ENCODE data around the gene CCDC170.
"Not testable (repeated sequence)": the region's sequence is repeated elsewhere in the genome, so short reads cannot be mapped to it uniquely, and the experiment has no call there.

The CCDC170 gene

GRCh38 chr6:151494235-151494935, 568 bp downstream of the CCDC170 start:
- peak; percentile 54 for DNase-seq

DNA sequence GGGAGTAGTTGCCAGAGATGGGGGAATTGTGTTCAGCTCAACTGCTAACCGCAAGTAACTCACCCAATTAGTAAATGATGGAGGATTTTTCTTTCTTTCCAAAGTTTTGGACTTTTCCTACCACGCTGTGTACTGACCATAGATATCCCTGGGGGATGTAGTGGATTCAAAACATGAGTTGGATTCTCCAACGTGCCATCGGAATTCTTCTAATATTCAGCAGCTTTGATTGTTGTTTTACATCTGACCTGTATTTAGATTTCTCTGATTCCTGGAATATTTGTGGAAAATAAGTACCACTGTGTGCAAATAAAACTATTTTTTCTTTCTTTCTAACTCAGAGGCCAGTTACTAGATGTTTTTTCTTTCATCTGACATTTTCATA, 1.1 kb downstream of the CCDC170 start:
- no peak for DNase-seq

DNA sequence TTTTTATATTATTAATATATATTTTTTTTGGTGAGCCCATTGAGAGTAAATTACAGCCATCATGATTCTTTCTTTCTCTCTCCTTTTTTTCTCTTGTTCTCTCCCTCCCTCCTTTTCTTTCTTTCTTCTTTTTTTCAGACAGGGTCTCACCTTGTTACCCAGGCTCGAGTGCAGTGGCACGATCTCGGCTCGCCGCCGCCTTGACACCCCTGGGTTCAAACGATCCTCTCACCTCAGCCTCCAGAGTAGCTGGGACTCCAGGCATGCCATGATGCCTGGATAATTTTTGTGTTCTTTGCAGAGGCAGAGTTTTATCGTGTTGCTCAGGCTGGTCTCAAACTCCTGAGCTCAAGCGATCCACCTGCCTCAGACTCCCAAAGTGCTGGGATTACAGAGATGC, 1.6 kb downstream of the CCDC170 start:
- no peak for DNase-seq

DNA sequence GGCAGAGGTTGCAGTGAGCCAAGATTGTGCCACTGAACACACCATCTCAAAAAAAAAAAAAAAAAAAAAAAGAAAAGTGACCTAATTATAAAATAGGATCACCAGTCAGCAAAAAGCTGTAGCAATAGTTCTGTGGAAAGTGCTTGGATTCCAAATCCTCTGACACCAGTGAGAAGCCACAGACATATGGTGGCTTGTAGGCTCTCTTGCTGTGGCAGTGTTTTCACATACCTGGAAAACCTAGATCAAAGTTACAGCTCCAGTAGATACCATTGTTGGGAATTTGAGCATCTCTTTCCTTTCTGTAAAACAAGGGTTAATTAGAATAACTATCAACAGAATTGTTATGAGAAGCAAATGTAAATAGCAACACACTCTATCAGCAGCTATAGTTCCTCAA, 4.1 kb downstream of the CCDC170 start:
- DNase-seq = no peak

- DNase-seq = no peak
These were observed 4.5 kb downstream of the CCDC170 start for GRCh38 chr6:151498327-151498726.

DNA sequence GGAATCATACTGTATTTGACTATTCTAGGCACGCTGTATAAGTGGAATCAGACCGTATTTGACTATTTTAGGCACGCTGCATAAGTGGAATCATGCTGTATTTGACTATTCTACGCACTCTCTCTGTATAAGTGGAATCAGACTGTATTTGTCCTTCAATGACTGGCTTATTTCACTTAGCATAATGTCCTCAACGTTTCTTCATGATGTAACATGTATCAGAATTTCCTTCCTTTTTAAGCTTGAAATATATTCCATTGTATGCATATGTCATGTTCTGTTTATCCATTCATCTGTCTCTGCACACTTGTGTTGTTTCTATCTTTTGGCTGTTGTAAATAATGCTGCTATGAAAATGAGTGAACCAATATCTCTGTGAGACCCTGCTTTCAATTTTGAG, 5.7 kb downstream of the CCDC170 start:
- DNase-seq = no peak

DNA sequence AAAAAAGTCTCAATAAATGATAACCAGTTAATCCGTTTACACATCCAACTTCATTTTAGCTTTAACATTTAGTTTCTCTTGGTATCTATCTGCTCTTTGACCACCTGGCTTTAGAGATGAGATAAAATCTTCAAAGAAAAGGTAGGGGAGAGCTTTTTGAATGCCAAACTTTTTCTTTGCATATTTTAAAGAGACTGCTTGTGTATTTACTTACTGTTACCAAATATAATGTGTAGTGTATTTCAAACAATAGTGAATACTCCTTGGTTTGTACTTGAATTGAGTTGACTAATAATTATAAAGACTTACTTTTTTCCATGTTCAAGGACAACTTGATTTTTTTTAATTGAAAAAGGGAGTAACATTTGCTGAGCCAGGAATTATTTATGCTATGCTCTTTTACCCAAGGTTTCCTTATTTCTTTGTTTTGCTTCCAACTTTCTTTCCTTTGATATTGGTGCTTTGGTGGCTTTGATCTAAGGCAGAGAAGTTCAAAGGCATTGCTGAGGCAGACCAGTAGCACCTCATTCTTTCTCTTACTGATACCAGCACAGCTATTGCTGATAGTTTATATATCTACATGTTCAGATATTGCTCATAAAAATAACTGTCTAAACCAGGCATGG, 7.8 kb downstream of the CCDC170 start:
- no peak for DNase-seq

GRCh38 chr6:151502499-151502898, 8.7 kb downstream of the CCDC170 start:
- DNase-seq = no peak

DNA sequence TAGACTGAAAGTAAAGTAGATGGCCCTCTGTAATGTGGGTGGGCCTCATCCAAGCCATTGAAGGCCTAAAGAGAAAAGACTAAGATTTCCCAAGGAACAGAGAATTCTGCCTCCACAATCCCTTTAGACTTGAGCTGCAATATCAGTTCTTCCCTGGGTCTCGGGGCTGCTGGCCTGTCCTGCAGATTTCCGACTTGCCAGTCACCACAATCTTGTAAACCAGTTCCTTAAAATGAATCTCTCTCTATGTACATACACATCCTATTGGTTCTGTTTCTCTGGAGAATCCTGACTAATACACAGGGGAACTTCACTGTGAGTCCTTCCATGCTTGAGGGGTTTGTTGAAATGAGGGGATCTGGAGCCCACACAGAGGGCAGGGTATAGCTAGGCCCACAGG, 12.9 kb downstream of the CCDC170 start:
- no peak for DNase-seq

DNA sequence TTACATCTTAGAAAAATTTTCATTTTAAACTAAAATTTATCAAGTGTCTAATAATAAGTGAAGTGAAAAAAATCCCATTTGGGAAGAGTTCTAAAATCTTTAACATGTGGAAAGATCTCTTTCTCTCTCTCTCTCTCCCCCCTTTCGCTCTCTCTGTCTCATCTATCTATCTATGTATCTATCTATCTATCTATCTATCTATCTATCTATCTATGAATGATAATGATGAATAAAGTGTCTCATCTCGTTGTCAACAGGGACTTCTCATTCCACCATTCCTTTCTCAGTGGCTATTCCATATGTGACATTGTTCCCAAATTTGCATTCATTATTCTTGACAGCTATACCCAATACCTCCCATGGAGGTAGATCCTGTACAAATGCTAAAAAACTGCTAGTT, 15.2 kb downstream of the CCDC170 start:
- no peak for DNase-seq

- DNase-seq = no peak
These were observed 18.7 kb downstream of the CCDC170 start for GRCh38 chr6:151512481-151512880.

DNA sequence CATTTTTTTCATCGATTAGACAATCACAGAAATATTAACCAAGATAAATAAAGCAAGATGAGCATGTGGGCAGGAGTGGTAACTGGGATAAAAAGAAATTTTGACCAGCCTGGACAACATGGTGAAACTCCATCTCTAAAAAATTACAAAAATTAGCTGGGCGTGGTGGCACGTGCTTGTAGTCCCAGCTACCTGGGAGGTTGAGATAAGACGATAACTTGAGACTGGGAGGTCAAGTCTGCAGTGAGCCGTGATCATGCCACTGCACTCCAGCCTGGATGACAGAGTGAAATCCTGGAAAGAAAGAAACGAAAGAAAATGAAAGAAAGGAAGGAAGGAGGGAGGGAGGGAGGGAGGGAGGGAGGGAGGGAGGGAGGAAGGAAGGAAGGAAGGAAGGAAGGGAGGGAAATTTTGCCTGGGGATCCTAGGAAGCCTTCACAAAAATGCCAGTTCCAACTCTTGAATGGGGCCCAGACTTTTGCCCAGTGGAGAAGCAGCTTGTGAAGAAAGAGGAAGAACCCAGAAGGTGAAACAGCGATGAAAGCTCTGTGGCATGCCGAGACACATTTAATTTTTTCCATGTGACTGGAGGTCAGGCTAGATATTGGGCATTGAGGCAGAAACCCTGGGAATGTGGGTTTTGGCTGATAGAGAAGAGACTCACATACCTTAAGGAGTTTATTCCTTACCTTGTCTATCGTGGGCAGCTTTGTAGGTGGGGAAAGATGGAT, 20.3 kb downstream of the CCDC170 start:
- DNase-seq = no peak

GRCh38 chr6:151518992-151519391, 25.2 kb downstream of the CCDC170 start:
- DNase-seq = not testable (repeated sequence)

DNA sequence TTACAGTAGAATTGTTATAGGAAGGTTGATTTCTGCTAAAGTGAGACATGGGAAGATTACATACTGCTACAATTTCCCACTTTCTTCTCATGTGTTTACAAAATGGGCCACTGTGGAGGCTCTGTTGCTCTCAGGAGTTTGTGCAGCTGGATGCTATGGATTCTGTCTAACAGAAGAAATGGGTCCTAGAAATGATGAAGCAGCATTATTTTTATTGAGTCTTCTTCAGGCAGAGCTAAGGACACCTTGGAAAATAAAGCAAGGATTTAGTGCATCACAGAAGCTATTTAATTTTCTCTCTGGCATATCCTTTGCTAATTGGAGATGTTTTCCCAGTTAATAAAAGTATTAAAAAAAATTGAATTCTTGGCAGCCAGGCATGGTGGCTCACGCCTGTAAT, 29.2 kb downstream of the CCDC170 start:
- DNase-seq = no peak

DNA sequence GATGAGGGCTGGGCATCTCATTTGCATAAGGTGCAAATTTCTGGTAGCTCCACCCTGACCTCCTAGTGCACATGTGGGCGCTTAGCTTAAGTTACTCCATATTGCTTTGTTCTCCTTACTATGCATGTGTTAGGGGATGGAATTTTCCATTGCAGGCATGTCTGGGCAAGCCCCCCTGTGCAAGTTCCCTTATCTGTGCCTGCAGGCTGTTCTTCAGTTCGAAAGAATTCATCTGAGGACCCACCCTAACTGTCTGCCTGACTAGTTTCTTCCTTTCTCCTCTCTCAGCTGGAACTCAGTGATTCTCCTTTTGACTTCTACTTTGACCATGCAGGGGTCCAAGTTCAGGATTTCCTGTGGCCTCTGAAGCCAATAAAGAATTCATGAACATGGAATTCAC, 30.2 kb downstream of the CCDC170 start:
- DNase-seq = no peak

DNA sequence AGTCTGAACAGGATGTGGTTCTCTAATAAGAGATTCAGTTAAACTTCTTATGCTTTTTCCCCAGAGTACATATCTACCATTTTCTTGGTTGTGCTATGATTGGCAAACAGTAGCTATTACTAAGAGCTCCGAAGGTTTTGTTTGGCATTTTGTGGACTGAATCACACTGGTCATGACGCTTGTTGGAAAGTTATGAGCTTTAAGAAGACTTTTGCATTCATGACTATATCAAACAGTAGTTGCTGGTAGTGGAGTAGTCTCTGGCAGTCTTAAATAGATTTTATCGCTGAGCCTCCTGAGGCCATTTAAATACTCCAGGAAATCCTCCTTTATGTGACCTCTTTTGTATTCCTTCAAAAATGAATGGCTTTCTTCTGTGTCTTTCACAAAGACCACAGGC, 40.8 kb downstream of the CCDC170 start:
- DNase-seq = no peak

- no peak for DNase-seq
These were observed 41.8 kb downstream of the CCDC170 start for GRCh38 chr6:151535476-151536187.

DNA sequence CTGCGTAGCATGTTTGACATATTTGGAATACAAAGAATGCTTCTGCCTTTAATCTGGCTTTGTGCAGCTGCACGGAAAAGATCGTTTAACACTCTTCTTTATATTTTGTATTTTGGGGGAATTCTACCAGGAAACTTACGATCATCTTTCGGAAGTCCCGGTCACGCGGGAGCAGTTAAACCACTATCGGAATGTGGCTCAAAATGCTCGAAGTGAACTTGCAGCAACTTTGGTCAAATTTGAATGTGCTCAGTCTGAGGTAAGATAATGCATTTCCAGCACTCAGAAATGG, 42.3 kb downstream of the CCDC170 start:
- no peak for DNase-seq

DNA sequence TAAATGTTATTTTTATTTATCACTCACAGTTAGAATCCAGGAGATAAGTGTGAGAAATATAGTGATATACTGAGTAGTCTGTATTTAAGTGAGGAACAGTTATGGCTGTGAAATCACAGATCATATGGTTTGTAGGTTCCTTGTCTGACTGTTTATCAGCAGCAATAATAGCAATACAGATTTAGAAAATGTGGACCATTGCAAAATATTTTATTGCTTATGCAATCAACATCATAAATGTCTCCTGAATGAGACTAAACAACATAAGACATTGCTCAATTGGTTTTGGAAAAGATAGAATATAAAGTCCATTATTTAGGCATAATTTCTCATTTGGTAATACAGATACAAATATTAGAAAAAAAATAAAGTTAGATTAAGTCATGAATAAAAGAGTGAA, 43.7 kb downstream of the CCDC170 start:
- no peak for DNase-seq

DNA sequence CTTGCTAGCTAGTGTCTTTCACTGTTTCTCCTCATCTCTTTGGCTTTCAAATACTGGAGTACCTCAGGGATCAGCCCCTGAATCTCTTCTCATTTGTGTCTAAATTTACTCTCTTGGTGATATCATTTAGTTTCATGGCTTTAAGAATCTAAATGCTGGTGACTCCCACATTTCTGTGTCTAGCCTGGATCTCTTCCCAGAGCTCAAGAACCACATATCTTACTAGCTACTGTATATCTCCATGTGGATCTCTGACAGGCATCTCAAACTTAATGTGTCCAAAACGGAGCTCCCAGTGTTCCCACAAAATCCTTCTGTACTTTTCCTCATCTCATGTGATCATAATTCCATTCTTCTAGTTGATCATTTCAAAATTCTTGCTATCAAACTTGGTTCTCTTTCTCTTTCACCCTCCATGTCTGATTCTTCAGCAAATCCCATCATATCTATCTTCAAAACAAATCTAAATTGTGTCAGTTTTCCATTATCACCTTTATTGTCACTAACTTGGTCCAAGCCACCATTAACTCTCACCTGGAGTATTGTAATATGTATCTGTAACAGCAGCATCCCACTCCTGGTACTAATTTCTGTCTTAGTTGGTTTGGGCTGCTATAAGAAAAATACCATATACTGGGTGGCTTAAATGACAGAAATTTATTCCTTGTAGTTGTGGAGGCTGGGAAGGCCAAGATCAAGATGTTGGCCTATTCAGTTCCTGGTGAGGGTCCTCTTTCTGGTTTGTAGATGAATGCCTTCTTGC, 45.9 kb downstream of the CCDC170 start:
- DNase-seq = no peak

GRCh38 chr6:151544453-151544852, 50.6 kb downstream of the CCDC170 start:
- no peak for DNase-seq

GRCh38 chr6:151544884-151545283, 51.1 kb downstream of the CCDC170 start:
- DNase-seq = not testable (repeated sequence)

All from NCI-H146 (cell line).